Inferior parietal cortex (tissue), 1 donor: ENCODE data around the gene ZNF621.
A peak's percentile ranks its signal among the peaks of the same experiment; 100 is the strongest.
"Not testable (repeated sequence)": the region's sequence is repeated elsewhere in the genome, so short reads cannot be mapped to it uniquely, and the experiment has no call there.

Source experiments
- DNase-seq: peaks from one replicate; pipeline ENCODE4 v3.0.0-alpha.2; 2016; ENCODE audit errors: extremely low spot score

The ZNF621 gene

GRCh38 chr3:40534283-40534682 lies 9.5 kb downstream of the ZNF621 start:
- no peak for DNase-seq

GRCh38 chr3:40546816-40547215 lies 22.1 kb downstream of the ZNF621 start:
- no peak for DNase-seq

GRCh38 chr3:40550167-40550566 lies 25.4 kb downstream of the ZNF621 start:
- DNase-seq, result no peak

- no peak for DNase-seq
These were observed 32.9 kb downstream of the ZNF621 start for GRCh38 chr3:40557575-40558161.

GRCh38 chr3:40562482-40562881 lies 37.7 kb downstream of the ZNF621 start:
- DNase-seq, result not testable (repeated sequence)

- DNase-seq, result not testable (repeated sequence)
These were observed 40.9 kb downstream of the ZNF621 start for GRCh38 chr3:40565629-40566028.

GRCh38 chr3:40566694-40567093 lies 41.9 kb downstream of the ZNF621 start:
- no peak for DNase-seq

- DNase-seq, result no peak
These were observed 47.8 kb downstream of the ZNF621 start for GRCh38 chr3:40572588-40572987.

- DNase-seq, result no peak
These were observed 49.3 kb downstream of the ZNF621 start for GRCh38 chr3:40574050-40574449.

- peak; percentile 48 for DNase-seq
These were observed 49.9 kb downstream of the ZNF621 start for GRCh38 chr3:40574661-40575060.

- peak; percentile 22 for DNase-seq
These were observed 51.6 kb downstream of the ZNF621 start for GRCh38 chr3:40576396-40576795.

GRCh38 chr3:40580494-40581091 lies 55.8 kb downstream of the ZNF621 start:
- peak; percentile 88 for DNase-seq

GRCh38 chr3:40581166-40581565 lies 56.4 kb downstream of the ZNF621 start:
- peak; percentile 54 for DNase-seq

- DNase-seq, result no peak
These were observed 57.8 kb downstream of the ZNF621 start for GRCh38 chr3:40582401-40583027.

- DNase-seq, result no peak
These were observed 58.9 kb downstream of the ZNF621 start for GRCh38 chr3:40583691-40584090.

- DNase-seq, result peak; percentile 86
These were observed 59.9 kb downstream of the ZNF621 start for GRCh38 chr3:40584625-40585189.

- DNase-seq, result no peak
These were observed 60.7 kb downstream of the ZNF621 start for GRCh38 chr3:40585381-40586016.

- no peak for DNase-seq
These were observed 62.1 kb downstream of the ZNF621 start for GRCh38 chr3:40586901-40587300.

GRCh38 chr3:40588406-40588805 lies 63.6 kb downstream of the ZNF621 start:
- no peak for DNase-seq
